Measurements from ENCODE around the gene HSBP1.

Gene HSBP1

DNA sequence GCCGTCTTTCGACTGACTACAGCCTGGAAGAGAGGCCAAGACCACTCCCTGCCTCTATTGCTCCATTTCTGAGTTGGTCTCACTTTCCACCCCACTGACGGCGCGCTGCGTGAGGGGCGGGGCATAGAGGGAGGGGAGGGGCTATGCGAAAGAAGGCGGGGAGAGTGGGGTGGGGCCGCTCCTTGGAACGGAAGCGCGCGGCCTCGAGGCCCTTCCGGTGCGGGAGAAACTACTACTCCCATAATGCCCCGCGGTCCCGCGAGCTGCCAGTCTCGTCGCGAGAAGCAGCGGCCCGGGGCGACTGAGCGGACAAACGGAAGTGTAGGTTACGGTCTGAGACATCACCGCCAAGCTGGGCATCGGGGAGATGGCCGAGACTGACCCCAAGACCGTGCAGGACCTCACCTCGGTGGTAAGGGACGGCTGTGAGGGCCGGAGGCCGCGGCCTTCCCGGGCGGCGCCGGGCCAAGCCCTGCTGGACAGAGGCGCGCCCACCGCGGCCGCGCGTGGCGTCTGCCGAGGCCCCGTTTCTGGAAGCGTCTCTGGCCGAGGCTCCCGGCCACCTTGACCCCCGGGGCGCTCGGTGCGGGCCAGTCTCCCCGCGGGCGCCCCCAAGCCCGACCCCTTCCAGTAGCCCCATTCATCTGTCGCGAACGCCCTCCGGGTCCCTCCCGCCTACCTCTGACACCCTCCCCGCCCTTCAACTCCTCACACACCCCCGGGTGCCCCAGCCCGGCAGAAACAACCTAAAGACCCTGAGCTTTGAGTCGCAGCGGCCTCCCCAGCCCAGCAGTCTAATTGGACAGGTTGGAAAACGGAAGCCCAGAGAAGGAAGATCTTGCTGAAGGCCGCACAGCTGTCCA is at the start of gene HSBP1:
HSBP1 (plus strand) TSS at position 269 of the 863 bp plus-strand sequence; CDS start at position 368, 99 bp downstream.
- DNase-seq (ENCODE audit: low read depth), result peak; percentile 92

DNA sequence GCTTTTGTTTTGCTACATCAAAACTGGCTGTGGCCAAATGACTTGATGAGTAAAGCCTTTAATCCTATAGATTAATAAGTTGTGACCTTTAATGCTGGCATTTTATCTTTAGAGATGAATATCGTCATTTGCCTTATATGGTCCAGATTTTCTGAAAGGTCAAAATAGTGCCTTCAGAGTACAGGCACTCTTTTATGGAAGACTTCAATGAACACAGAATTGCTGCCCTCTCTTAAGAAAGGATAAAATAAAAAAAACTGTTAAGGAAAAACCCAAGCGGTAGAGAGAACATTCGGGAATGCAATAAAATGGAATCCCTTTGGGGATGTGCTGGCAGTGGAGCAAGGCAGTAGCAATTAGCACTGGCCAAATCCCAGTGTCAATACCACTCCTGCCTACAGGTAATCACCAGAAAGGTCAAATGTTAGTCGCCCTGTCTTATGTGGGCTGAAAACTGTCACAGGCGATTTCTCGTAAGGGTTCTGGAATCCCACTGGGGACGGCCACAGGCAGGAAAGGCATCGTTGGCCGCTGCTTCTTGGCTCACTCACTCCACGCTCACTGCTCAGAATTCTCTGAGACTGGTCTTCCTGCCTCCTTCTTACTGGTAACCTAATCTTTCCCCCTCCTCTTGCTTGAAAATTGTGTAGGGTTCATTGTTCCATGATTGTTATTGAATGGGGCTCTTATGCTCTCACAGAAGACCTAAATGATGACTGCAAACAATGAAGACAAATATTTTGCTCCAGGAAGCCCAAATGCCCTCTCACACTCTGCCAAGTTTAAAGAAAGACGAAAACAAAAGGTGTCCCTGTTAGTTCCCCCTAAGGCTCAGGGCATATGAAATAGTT is 45.4 kb upstream of the HSBP1 start:
- no peak for DNase-seq (ENCODE audit: low read depth)

DNA sequence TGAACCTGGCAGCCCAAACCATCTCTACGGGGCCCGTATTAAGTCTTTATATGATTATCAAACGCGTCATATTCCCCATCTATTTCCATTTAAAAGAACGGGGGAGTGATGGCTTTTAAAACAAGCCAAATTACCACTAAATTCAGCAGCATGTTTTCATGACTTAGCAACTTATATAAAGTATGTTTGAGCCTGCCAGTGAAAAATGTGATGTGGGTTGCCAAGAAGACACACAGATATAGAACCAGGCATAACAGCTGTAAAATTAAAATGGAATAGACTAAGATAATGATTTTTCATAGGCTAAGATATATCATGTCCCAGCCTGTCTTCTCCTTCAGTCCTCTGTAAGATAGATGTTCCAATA is 44.8 kb upstream of the HSBP1 start:
- DNase-seq (ENCODE audit: low read depth), result no peak

DNA sequence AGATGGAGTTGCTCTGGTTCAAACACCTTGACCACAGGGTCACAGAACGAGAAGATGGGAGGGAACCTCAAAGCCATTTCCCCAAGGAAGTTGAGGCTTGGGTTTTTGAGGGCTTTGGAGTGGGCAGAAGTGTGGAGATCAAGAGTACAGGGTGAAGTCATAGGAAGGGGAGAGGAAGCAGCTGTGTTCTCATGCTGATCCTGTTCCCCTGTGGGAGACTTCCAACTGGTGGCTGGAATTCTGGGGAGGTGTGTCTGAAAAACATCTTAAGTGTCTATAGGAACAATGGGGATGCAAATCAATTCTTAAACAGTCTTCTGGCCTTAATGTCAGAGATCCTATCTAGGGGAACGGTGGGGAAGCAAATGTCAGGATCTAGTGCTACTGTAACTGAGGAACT is 38.8 kb upstream of the HSBP1 start:
- no peak for DNase-seq (ENCODE audit: low read depth)

DNA sequence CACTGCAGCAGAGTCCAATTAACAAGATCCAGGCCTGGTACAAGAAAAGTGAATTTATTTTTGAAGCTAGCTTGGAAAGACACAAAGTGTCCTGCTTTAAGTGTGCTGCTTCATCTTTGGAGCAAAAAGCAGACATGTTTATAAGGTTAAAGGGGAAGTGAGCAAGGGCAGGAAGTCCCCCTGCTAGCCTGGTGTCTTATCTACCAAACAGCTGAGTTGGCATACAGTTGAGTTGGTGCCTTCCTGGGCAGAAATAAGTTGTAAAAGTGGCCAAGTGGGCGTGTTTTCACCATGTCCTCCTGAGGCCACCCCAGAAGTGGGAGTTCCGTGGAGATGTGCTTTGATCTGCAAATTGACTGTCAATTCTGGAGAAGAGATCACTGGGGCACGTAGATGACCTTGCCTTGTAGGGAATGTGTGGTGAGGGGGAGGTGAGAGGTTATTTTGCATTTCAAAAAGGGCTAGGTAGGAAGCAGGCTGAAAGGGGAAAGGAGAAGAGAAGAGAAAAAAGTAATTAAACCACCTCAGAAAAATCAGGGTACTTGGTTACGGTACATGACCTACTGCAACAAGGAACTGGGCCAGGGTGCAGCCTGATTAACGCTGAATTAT is 38.3 kb upstream of the HSBP1 start:
- DNase-seq (ENCODE audit: low read depth), result no peak

DNA sequence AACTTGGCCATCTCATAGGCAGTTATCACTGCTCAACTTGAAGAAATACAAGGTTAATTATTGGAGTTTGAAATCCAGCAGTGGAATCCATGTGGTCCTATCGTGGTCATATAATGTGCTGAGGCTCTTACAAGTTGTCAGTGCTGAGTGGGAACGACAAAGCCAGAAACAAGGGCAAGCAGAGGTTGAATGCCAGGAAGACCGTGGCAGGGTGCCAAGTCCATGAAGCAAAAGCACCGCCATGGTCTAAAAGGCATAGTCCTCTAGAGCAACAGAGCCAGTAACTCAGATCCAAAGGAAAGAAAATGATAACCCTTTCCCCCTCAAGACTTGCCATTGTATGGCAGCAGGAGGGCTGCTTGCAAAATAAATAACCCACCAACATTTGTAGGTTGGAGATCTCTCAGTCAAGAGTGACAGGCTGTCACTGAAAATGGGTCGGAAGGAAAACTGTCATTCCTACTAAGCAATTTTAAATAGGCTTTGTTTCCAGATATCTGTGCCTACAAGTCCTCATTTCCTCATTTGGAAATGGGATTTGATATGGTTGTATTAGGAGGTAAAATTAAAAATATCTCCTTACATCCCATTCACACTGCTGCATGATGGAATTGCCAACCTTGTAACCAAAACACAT is 36.4 kb upstream of the HSBP1 start:
- DNase-seq (ENCODE audit: low read depth), result no peak

DNA sequence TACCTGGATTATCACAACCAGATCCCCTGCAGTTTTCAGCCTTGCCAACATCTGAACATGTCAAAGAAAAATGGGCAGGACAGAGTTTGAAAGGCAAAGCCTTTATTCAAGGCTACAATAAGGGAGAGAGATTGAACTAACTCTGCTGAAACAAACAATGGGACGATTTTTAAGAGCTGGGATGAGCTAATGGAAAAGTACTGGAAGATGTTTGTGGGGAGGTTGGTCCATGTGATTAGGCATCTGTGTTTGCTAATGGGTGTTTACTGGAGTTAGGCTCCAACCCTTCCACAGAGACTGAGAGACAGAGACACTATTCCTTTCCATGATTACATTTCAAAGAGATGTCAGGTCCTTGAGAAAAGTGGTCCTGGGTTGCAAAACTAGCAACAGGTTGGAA is 35.0 kb upstream of the HSBP1 start:
- DNase-seq (ENCODE audit: low read depth), result no peak

DNA sequence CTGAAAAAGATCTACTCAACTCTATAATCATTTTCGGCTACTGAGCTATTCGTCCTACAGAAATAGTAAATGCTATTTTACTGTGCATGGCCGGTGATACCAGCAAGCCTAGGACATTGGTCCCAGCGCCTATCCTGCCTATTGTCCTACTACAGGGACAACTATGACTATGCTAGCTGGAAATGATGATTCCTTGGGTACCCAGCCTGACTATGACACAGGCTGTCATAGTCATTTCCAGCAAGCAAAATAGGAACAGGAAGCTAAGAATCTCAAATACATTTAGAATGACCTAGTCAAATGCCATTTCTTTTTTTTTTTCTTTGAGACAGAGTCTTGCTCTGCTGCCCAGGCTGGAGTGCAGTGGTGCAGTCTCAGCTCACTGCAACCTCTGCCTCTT is 33.7 kb upstream of the HSBP1 start:
- DNase-seq (ENCODE audit: low read depth), result peak; percentile 8

DNA sequence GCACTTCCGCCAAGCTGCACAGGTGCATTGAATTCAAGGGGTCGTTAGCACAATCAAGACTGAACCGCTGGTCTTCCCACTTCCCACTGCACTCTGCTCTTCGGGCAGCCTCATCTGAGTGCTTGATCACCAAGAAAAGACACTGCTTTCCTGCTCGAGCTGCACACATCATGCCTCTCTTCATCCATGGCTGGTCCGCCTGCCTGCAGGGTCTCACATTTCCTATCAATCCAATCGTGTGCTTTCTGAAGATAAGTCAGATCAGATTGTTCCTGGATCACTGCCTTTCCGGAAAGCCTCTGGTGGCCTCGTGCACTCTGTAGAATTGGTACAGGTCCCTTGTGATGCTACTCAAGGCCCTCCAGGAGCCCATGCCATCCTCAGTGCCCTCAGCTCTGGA is 30.8 kb upstream of the HSBP1 start:
- no peak for DNase-seq (ENCODE audit: low read depth)

DNA sequence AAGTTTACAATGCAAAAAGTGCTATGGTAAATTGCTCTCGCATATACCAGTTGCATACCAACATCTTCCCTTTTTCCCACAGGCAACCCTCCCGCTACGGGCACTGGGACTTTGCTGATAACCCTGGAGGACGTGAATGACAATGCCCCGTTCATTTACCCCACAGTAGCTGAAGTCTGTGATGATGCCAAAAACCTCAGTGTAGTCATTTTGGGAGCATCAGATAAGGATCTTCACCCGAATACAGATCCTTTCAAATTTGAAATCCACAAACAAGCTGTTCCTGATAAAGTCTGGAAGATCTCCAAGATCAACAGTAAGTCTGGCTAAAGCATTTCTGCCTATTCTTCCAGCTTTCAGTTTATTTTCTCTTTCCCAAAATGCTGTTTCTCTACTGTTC is 27.9 kb upstream of the HSBP1 start:
- peak; percentile 84 for DNase-seq (ENCODE audit: low read depth)

DNA sequence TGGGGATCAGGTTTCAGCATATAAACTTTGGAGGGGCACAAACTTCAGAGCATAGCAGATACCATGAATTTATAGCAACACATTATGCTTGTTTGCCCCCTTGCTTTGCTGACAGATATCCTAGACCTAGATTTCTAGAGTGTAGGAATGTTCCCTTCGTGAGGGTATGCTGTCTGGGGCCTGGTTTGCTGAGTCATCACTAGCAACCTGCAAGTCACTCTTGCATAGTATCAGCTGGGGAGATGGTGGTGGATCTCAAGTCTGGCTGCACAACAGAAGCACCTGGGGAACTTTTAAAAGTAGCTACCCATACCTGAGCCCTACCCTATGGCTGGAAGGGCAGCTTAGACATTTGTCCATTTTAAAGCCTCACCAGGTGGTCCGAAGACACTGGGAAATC is 22.3 kb upstream of the HSBP1 start:
- no peak for DNase-seq (ENCODE audit: low read depth)

DNA sequence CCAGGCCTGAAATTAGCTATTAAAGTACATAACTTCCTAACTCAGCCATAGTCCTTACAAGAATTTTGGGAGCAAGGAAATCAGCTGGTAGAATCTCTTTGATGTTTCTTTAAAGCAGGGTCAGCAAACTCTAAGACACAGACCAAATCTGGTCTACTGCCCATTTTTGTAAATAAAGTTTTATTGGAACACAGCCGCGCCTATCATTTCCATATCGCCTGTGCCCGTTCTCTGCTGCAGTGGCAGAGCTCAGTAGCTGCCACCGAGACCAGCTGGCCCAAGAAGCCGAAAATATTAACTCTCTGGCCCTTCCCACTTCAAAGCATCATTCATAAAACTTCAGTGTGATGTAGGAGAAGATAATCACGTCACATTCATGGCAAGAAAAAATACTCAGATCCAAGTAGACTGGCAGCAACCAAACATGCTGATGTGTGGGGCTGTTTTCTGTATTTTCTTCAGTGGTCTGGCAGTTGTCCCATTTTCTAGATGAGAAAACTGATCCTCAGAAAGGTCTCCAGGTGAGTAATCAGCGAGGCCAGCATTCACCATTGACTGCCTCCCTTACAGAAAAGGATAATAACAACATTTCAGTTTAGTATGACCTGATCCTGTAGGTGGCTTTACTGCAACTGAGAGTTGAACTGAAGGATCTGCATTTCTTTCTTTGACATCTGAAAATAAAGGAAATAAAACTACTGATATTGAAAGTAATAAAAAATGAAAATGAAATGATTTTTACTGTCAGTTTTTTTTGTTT is 18.0 kb upstream of the HSBP1 start:
- no peak for DNase-seq (ENCODE audit: low read depth)

DNA sequence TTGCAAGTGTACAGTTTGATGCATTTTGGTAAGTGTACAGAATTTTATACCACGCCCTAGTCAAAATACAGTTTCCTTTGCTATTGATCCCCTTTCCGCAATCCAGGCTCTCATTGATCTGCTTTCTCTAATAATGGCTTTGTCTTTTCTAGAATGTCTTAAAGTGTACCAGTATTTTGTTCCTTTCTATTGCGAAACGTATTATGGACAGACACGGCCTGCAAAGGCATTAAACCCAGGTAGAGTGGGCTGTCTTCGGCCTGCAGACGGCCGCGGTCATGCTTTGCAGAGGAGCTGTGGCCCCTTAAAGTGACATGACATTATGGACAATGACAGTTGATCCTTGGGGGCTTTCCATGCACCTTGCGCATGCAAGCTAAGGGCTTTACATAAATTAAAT is 15.9 kb upstream of the HSBP1 start:
- DNase-seq (ENCODE audit: low read depth), result no peak

DNA sequence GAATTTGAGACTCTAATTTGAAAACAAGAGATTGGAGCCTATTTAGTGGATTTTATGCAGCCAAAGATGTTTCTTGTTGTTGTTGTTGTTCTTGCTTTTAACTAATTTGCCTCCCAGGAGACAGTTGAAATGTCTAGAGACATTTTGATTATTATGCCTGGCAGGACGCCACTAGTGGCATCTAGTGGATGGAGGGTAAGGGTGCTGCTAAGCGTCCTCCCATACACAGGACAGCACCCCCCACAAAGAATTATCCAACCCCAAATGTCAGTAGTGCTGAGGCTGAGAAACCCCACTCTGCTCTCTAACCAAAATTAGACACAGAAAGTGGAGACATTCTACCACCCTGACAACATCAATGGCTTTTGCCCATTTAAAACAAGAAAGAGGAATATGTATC is 15.4 kb upstream of the HSBP1 start:
- no peak for DNase-seq (ENCODE audit: low read depth)

DNA sequence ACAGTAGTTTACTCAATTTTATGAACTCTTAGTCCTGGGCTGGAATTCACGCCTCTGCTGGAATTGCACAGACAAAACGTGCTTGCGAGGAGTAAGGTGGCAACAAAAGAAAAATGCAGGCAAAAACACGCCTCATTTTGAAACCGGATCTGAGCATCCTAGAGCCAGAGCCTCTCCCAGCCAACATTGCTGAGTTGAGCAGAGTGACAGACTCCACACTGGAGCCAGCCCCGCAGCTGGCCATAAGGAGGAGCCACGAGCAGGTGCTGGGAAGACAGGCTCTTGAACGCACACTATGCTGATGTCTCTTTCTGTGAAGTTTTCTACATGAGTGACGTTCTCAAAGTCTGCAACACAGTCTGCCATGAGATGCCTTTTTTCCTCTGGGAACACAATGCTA is 14.6 kb upstream of the HSBP1 start:
- DNase-seq (ENCODE audit: low read depth), result peak; percentile 18

DNA sequence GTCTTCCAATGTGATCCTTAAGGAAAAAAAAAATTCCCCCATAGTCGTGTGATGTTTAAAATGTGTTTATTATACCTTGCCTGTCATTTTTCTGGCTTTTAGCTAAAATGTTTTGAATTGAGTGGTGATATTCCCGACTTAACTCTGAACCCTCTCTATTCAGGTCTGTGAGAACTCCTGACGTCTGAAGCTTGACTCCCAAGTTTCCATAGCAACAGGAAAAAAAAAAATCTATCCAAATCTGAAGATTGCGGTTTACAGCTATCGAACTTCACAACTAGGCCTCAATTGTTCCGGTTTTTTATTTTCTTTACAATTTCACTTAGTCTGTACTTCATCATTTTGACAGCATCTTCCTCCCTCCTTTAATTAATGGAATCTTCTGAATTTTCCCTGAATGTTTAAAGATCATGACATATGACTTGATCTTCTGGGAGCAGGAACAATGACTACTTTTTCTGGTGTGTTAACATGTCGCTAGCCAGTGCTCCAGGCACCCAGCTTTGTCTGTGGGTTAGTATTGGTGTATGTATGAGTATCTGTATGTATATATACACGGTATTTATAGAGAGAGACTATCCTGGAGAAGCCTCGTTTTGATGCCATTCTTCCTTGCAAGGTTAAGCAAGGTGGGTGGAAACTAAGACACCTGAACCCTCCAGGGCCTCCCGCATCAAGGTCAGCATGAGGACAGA is 12.8 kb upstream of the HSBP1 start:
- no peak for DNase-seq (ENCODE audit: low read depth)

DNA sequence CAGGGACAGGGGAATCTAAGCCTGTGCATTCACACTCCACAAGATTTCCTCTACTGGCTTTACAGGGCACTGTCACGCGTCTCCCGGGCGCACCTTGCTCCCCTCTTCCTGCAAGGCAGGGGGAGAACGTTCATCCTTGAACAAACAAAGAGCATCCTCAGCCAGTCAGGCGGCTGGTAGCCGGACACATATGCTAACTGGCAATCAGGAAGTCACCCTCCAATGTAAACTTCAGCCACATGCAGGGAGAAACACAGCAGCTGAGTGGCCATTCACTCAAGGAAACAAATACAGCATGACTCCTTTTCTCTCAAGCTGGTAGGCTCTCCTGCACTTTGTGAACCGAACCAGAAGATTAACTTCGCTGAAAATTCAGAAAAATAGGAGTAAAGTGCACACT is 10.8 kb upstream of the HSBP1 start:
- DNase-seq (ENCODE audit: low read depth), result no peak

DNA sequence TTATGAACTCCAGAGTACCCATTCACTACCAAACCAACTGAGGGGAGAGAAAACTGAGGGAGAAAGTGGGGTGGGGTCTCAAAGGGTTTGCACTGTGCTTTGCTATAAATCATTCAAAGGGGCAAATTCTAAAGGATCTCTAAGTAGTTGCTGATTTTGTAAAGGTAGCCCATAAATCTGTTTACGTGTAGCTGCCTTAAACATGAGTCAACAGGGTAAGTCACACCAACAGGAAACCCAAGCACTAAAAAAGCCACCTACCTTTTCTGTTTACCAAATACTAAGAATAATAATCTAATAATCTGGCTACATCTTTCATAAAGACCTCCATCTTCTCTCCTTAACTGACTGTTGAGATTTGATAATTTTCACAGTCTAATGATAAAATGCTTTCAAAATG is 8.4 kb upstream of the HSBP1 start:
- no peak for DNase-seq (ENCODE audit: low read depth)

DNA sequence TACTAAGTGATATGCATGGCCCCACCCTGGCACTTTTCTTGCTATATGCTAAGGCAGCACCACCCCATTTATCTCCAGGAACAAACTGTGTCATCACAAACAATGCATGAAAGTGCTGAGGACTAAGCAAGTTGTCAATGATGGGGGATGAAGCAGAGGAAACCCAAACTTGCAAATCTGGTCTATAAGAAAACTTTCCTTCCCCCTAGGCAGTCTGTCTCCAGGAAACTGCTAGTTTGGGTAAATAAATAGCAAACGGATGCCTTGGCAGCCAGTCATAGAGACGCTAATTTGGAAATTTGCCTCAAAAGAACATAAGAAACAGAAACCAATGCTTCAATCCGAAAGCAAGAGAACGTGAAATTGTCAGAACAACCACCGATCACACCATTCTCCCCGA is 5.6 kb upstream of the HSBP1 start:
- DNase-seq (ENCODE audit: low read depth), result peak; percentile 92

DNA sequence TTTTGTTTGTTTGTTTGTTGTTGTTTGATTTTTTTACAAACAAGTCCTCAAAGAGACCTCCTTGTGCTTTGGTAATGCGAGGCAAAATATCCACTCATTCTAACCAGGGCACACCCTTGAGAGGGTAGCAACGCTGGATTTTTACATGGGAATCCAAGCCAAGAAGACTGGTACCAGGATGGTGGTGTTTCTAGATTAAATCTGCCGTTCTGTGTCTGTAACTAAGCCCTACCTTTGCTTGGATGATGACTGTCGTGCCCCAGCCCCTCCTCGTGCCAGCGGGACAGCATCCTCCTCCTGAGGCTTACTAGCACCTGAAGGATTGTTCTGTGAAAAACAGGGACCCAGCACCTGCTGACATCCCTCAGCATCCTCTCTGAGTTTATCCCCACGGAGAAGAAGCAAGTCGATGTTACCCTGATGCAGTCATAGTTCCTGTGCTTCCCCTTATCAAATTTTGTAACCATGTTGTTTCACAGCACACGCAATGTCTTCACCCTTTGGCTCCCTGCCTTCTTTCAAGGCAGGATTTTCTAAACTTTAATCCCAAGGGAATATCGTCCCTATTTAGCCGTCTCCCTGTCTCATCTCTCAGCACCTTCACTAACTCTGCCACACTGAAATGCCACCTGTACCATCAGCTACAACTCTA is 5.1 kb upstream of the HSBP1 start:
- no peak for DNase-seq (ENCODE audit: low read depth)

DNA sequence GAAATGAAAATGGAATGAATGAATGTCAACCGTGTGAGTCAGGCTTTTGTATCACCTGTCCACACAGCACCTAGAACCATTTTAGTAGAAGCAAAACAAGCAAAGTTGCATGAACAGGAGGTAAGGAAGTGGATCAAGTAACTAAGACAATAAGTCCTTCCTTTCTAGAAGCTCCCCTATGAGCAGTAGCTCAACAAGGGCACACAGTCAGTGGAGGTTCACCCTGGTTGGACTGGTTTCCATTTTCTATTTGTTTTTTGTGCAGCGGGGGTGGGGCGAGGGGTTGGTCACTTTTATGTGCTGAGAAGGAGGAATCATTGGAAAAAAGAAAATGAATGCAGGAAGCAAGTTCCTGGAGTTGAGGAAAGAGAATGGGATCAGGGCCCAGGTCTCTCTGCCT is 4.0 kb upstream of the HSBP1 start:
- no peak for DNase-seq (ENCODE audit: low read depth)
